HUES64 (cell line): ENCODE data around the gene PCCA.
"Not testable (repeated sequence)": the region's sequence is repeated elsewhere in the genome, so short reads cannot be mapped to it uniquely, and the experiment has no call there.

Experiments
- H3K27ac ChIP-seq: 2 replicates; pipeline ENCODE4 v1.7.0; 2013; ENCODE audit warnings: low read depth, low read length, inconsistent platforms
- H3K27me3 ChIP-seq: 2 replicates; pipeline ENCODE4 v1.6.1; 2013; ENCODE audit warnings: mild to moderate bottlenecking, low read length; ENCODE audit not compliant: insufficient read depth
- H3K36me3 ChIP-seq: 2 replicates; pipeline ENCODE4 v1.6.1; 2013; ENCODE audit warnings: mild to moderate bottlenecking, low read length; ENCODE audit not compliant: insufficient read depth
- H3K4me1 ChIP-seq: 2 replicates; pipeline ENCODE4 v1.6.1; 2013; ENCODE audit warnings: mild to moderate bottlenecking, low read length, moderate library complexity; ENCODE audit not compliant: insufficient read depth
- H3K4me3 ChIP-seq: 2 replicates; pipeline ENCODE4 v1.5.1; 2013; ENCODE audit warnings: mild to moderate bottlenecking, low read length, moderate library complexity
- H3K9ac ChIP-seq: 2 replicates; pipeline ENCODE4 v1.6.1; 2013; ENCODE audit warnings: mild to moderate bottlenecking, low read depth, low read length
- H3K9me3 ChIP-seq: 2 replicates; pipeline ENCODE4 v1.6.1; 2013; ENCODE audit warnings: low read depth, low read length; ENCODE audit not compliant: insufficient read depth
- WGBS: fragments of 150-250, 120-280 bp; methylation state at CpG from one replicate; pipeline ENCODE4 v1.1.7; 2013; ENCODE audit warnings: missing lambda C conversion rate; 5-methylcytosine and 5-hydroxymethylcytosine counted together

Gene PCCA

DNA sequence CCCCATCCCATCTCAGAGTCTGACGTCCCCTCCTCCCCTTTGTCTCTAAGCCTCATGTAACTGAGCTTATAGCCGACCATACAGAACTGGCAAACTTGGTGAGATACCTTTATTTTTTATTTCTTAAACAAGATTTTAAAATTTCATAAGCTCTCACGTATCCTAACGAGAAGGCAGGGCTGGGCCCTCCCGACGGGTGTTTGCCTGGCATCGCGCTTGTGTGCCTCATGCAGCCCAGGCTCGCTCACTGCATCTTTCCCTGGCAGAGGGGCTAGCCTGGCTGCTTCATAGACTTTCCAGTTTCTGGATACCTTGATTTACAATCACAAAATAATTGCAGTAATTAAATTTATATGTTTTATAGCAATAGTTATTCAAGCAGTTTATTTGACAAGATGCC is 430.7 kb downstream of the PCCA start:
- no peak overlapping the region for H3K4me3 ChIP-seq
- peaks cover 48% of the 10 kb centered on the region for H3K4me1 ChIP-seq
- H3K9me3 ChIP-seq, result no peaks in the 10 kb centered on the region
- no peak overlapping the region for H3K9ac ChIP-seq
- no peak overlapping the region for H3K27ac ChIP-seq
- no peaks in the 10 kb centered on the region for H3K27me3 ChIP-seq
- 95% methylated on average over 9 of the region's 9 CpGs for WGBS
- peaks cover 5% of the 10 kb centered on the region; the same call in 1 of the 2 replicates for H3K36me3 ChIP-seq

DNA sequence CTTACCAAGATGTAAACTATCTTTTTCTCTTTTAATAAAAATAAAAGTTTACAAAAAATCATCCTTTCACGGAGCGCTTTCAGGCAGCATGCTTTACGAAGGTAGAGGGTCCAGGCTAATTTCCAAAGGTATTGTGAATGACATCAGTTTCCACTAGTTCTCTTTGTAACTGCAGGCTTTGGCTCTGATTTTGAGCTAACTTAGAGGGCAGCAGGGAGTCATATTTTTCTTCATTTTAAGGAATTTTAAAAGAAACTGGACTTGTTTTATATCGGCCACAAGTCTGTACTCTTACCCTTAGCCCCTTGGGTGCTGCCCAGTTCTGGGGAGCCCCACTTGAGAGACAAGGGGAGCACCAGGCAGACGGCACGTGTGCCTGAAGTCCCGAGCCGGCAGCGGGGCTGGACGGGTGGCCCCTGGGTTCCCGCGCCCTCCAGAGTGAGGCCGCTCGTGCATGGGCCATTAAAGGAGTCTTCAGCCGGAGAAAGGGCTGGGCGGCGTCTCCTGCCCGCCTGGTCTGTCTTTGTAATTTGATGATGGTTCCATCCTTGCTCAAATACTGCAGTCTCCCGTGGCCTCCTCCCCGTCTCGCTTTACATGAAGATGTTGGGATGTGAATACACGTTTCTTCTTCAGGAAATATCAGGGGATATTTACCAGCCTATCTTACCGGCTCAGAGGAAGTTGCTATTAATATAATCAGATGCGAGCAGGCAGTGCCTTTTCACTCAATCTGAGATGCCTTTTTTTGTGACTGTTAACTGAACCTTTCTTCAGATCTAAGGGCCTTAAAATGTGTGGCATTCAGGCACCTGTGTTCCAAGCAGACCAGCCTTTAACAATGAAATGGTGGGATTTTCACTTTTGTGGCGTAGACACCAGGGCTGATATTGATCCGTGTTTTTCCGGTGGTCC is 432.3 kb downstream of the PCCA start:
- WGBS, result 32% methylated on average over 27 of the region's 27 CpGs

GRCh38 chr13:100521851-100522617 is 433.1 kb downstream of the PCCA start:
- no peak overlapping the region for H3K4me3 ChIP-seq
- no peak overlapping the region; the same call in 1 of the 2 replicates for H3K9ac ChIP-seq
- H3K27me3 ChIP-seq, result no peaks in the 10 kb centered on the region
- H3K36me3 ChIP-seq, result no peaks in the 10 kb centered on the region
- H3K9me3 ChIP-seq, result no peaks in the 10 kb centered on the region
- no peak overlapping the region for H3K27ac ChIP-seq
- peaks cover 59% of the 10 kb centered on the region for H3K4me1 ChIP-seq
- 82% methylated on average over 19 of the region's 19 CpGs for WGBS

More for the DNA sequence above, 432.3 kb downstream of the PCCA start:
- Histone ChIP-seq H3K4me1 (peaks cover 55% of the 10 kb centered on the region), H3K36me3 (no peaks in the 10 kb centered on the region), H3K27ac (peak overlapping the region; percentile 39; the same call in 1 of the 2 replicates), H3K9ac (peak overlapping the region; percentile 48; the same call in 1 of the 2 replicates), H3K9me3 (no peaks in the 10 kb centered on the region), H3K27me3 (no peaks in the 10 kb centered on the region), H3K4me3 (0 out of 2 replicates have a peak overlapping the region, but pooled peaks have one; percentile 1)

- Histone ChIP-seq H3K9ac (no peak overlapping the region), H3K27ac (no peak overlapping the region), H3K4me3 (no peak overlapping the region), H3K27me3 (no peaks in the 10 kb centered on the region), H3K4me1 (peaks cover 51% of the 10 kb centered on the region), H3K9me3 (no peaks in the 10 kb centered on the region), H3K36me3 (no peaks in the 10 kb centered on the region)
- 90% methylated on average over 9 of the region's 9 CpGs for WGBS
Measured at GRCh38 chr13:100522618-100523309, 433.9 kb downstream of the PCCA start.

GRCh38 chr13:100523411-100523810 is 434.5 kb downstream of the PCCA start:
- WGBS, result 94% methylated on average over 14 of the region's 14 CpGs
- Histone ChIP-seq H3K9ac (no peak overlapping the region), H3K9me3 (no peaks in the 10 kb centered on the region), H3K4me1 (peaks cover 45% of the 10 kb centered on the region), H3K27ac (no peak overlapping the region), H3K27me3 (no peaks in the 10 kb centered on the region), H3K4me3 (no peak overlapping the region), H3K36me3 (peaks cover 4% of the 10 kb centered on the region; the same call in 1 of the 2 replicates)

DNA sequence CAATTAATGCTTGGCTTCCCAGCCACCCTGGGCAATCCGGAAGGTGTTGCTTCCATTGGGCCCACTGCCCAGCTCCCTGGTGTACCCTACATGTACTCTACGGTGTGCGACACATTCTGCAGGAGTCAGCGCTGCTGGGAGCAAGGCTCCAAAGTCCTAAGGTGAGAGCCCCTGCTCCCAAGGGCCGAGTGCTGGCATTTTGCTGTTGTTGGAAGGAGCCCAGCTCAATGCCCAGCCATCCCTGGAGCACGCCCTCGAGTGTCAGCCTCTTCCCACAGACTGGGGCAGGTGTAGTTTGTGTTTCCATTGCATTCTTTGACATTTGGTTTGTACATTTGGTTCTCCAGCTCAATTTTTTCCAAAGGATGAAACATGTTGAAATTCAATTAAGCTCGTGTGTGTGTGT is 435.1 kb downstream of the PCCA start:
- Histone ChIP-seq H3K4me1 (peaks cover 39% of the 10 kb centered on the region), H3K9ac (no peak overlapping the region), H3K27me3 (no peaks in the 10 kb centered on the region), H3K36me3 (peaks cover 8% of the 10 kb centered on the region; the same call in 1 of the 2 replicates), H3K27ac (no peak overlapping the region), H3K9me3 (no peaks in the 10 kb centered on the region), H3K4me3 (no peak overlapping the region)
- 92% methylated on average over 8 of the region's 8 CpGs for WGBS

DNA sequence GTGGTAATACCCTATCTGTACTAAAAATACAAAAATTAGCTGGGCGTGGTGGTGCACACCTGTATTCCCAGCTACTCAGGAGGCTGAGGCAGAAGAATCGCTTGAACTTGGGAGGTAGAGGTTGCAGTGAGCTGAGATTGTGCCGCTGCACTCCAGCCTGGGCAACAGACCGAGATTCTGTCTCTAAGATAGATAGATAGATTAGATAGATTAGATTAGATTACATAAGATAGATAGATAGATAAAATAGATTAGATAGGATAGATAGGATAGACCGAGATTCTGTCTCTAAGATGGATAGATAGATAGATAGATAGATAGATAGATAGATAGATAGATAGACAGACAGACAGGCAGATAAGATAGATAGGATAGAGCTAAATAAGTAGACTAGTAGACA is 435.8 kb downstream of the PCCA start:
- not testable (repeated sequence) for H3K36me3 ChIP-seq, H3K27ac ChIP-seq, H3K9me3 ChIP-seq, H3K27me3 ChIP-seq, H3K4me3 ChIP-seq, H3K9ac ChIP-seq
- 93% methylated on average over 5 of the region's 5 CpGs for WGBS
- peaks cover 37% of the 10 kb centered on the region for H3K4me1 ChIP-seq

- Histone ChIP-seq H3K27me3 (no peaks in the 10 kb centered on the region), H3K9me3 (no peaks in the 10 kb centered on the region), H3K27ac (no peak overlapping the region), H3K4me1 (peaks cover 44% of the 10 kb centered on the region), H3K4me3 (no peak overlapping the region), H3K9ac (no peak overlapping the region), H3K36me3 (peaks cover 8% of the 10 kb centered on the region; the same call in 1 of the 2 replicates)
- 71% methylated on average over 17 of the region's 17 CpGs for WGBS
Measured at GRCh38 chr13:100525453-100526317, 436.8 kb downstream of the PCCA start.

GRCh38 chr13:100526318-100527000 is 437.6 kb downstream of the PCCA start:
- Histone ChIP-seq H3K4me1 (peaks cover 40% of the 10 kb centered on the region), H3K27ac (no peak overlapping the region; the same call in 1 of the 2 replicates)
- WGBS, result 80% methylated on average over 27 of the region's 27 CpGs

DNA sequence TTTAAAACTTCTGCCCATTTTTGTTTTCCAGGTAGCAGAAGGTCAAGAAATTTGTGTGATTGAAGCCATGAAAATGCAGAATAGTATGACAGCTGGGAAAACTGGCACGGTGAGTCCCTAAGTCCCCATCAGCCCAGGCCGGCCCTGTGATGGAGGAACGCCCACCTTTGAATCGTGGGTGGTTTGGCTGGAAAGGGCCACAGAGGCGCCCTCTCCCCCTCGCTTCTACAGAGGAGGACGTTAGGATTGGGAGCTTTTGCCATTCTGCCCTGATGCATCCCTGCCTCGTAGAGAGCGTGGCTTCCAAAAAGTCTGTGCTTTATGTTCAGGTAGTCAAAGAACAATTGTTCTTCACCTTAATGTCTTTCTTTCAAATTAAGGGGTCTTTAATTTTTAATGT is 438.8 kb downstream of the PCCA start:
- 88% methylated on average over 9 of the region's 9 CpGs for WGBS

More at GRCh38 chr13:100526318-100527000, 437.6 kb downstream of the PCCA start:
- Histone ChIP-seq H3K9ac (no peak overlapping the region), H3K36me3 (peaks cover 8% of the 10 kb centered on the region; the same call in 1 of the 2 replicates), H3K4me3 (no peak overlapping the region), H3K27me3 (no peaks in the 10 kb centered on the region), H3K9me3 (no peaks in the 10 kb centered on the region)

More for the DNA sequence above, 438.8 kb downstream of the PCCA start:
- Histone ChIP-seq H3K9me3 (no peaks in the 10 kb centered on the region), H3K4me3 (no peak overlapping the region), H3K9ac (no peak overlapping the region), H3K27ac (no peak overlapping the region), H3K36me3 (peaks cover 8% of the 10 kb centered on the region; the same call in 1 of the 2 replicates), H3K27me3 (no peaks in the 10 kb centered on the region), H3K4me1 (peaks cover 28% of the 10 kb centered on the region)
